IPS-NIHi11 (cell line): ENCODE measurements around the gene EPB41L4B.
A peak's percentile ranks its signal among the peaks of the same experiment; 100 is the strongest.

Source experiments
- DNase-seq: peaks from one replicate; pipeline ENCODE4 v3.0.0; 2012; ENCODE audit warnings: mixed read lengths, low spot score

The EPB41L4B gene

GRCh38 chr9:109199676-109200075 is 121.2 kb downstream of the EPB41L4B start:
- no peak for DNase-seq

- peak; percentile 44 for DNase-seq
Observed at GRCh38 chr9:109198736-109199382, 122.0 kb downstream of the EPB41L4B start.

GRCh38 chr9:109193974-109194556 is 126.8 kb downstream of the EPB41L4B start:
- no peak for DNase-seq

- peak; percentile 63 for DNase-seq
Observed at GRCh38 chr9:109192732-109193361, 128.0 kb downstream of the EPB41L4B start.

- DNase-seq = no peak
Observed at GRCh38 chr9:109191746-109192145, 129.1 kb downstream of the EPB41L4B start.

- no peak for DNase-seq
Observed at GRCh38 chr9:109190151-109190550, 130.7 kb downstream of the EPB41L4B start.

GRCh38 chr9:109186857-109187520 is 133.9 kb downstream of the EPB41L4B start:
- no peak for DNase-seq

GRCh38 chr9:109182940-109183798 is 137.7 kb downstream of the EPB41L4B start:
- peak; percentile 77 for DNase-seq

GRCh38 chr9:109182550-109182939 is 138.3 kb downstream of the EPB41L4B start:
- no peak for DNase-seq

- no peak for DNase-seq
Observed at GRCh38 chr9:109181284-109181683, 139.6 kb downstream of the EPB41L4B start.

- no peak for DNase-seq
Observed at GRCh38 chr9:109179801-109180523, 140.9 kb downstream of the EPB41L4B start.

GRCh38 chr9:109176963-109177362 is 143.9 kb downstream of the EPB41L4B start:
- no peak for DNase-seq

- no peak for DNase-seq
Observed at GRCh38 chr9:109176386-109176785, 144.5 kb downstream of the EPB41L4B start.

- no peak for DNase-seq
Observed at GRCh38 chr9:109172935-109173334, 147.9 kb downstream of the EPB41L4B start.

GRCh38 chr9:109171926-109172325 is 148.9 kb downstream of the EPB41L4B start:
- DNase-seq = no peak

- DNase-seq = no peak
Observed at GRCh38 chr9:109168170-109168569, 152.7 kb downstream of the EPB41L4B start.

- DNase-seq = no peak
Observed at GRCh38 chr9:109167716-109168115, 153.1 kb downstream of the EPB41L4B start.

- DNase-seq = peak; percentile 88
Observed at GRCh38 chr9:109166771-109167601, 153.9 kb downstream of the EPB41L4B start, which contains the start of gene FRRS1L. Gene FRRS1L, minus strand, starts transcription at chr9:109167249. Its CDS starts 111 bp downstream, at chr9:109167138.

GRCh38 chr9:109166171-109166770 is 154.6 kb downstream of the EPB41L4B start:
- peak; percentile 48 for DNase-seq

- DNase-seq = no peak
Observed at GRCh38 chr9:109164042-109164441, 156.8 kb downstream of the EPB41L4B start.
